ENCODE measurements around the gene NTHL1.

The NTHL1 gene

GRCh38 chr16:2091547-2092255, 44.1 kb upstream of the NTHL1 start:
- H3K79me2 ChIP-seq (ENCODE audit: control insufficient read depth, low read length): no peaks in the 10 kb centered on the region
- no peak for TF ChIP-seq EZH2phosphoT487 (IDR thresholded peaks at IDR 0.05; ENCODE audit: borderline replicate concordance, low read length)
- TF ChIP-seq CTCF (IDR thresholded peaks at IDR 0.05; ENCODE audit: low read depth, low read length, poor library complexity, severe bottlenecking): no peak
- no peaks in the 10 kb centered on the region for H3K27me3 ChIP-seq (ENCODE audit: control insufficient read depth, low read length)
- H3K36me3 ChIP-seq (ENCODE audit: control insufficient read depth, low read length): peaks cover 26% of the 10 kb centered on the region
- no peaks in the 10 kb centered on the region for H3K9me2 ChIP-seq (replicated peaks; ENCODE audit: control insufficient read depth, low read length)
- H3K4me1 ChIP-seq (ENCODE audit: control insufficient read depth, low read length): peaks cover 6% of the 10 kb centered on the region
- no peaks in the 10 kb centered on the region for H4K20me1 ChIP-seq (ENCODE audit: control insufficient read depth, insufficient read depth, low read depth, low read length)
- H3K27ac ChIP-seq (ENCODE audit: low read depth, low read length): no peak overlapping the region
- no peaks in the 10 kb centered on the region for H3K9me3 ChIP-seq (ENCODE audit: control insufficient read depth, insufficient read depth, low read length)
- no peaks in the 10 kb centered on the region for H3F3A ChIP-seq (ENCODE audit: control insufficient read depth, insufficient read depth)
- H3K4me2 ChIP-seq (ENCODE audit: low read length): no peak overlapping the region
- no peak overlapping the region for H3K4me3 ChIP-seq (ENCODE audit: low read length)

- H3K79me2 ChIP-seq (ENCODE audit: control insufficient read depth, low read length): no peaks in the 10 kb centered on the region
These were observed 43.3 kb upstream of the NTHL1 start for GRCh38 chr16:2090777-2091546.

GRCh38 chr16:2090481-2090776, 42.8 kb upstream of the NTHL1 start:
- H3K79me2 ChIP-seq (ENCODE audit: control insufficient read depth, low read length): no peaks in the 10 kb centered on the region
- no peaks in the 10 kb centered on the region for H3K9me2 ChIP-seq (replicated peaks; ENCODE audit: control insufficient read depth, low read length)
- H3K4me1 ChIP-seq (ENCODE audit: control insufficient read depth, low read length): peaks cover 6% of the 10 kb centered on the region
- no peak overlapping the region for H3K4me2 ChIP-seq (ENCODE audit: low read length)
- H3K27ac ChIP-seq (ENCODE audit: low read depth, low read length): no peak overlapping the region
- H3K4me3 ChIP-seq (ENCODE audit: low read length): no peak overlapping the region
- TF ChIP-seq EZH2phosphoT487 (IDR thresholded peaks at IDR 0.05; ENCODE audit: borderline replicate concordance, low read length) (no peak), CTCF (IDR thresholded peaks at IDR 0.05; ENCODE audit: low read depth, low read length, poor library complexity, severe bottlenecking) (no peak)
- no peaks in the 10 kb centered on the region for H4K20me1 ChIP-seq (ENCODE audit: control insufficient read depth, insufficient read depth, low read depth, low read length)
- peaks cover 36% of the 10 kb centered on the region for H3K36me3 ChIP-seq (ENCODE audit: control insufficient read depth, low read length)
- no peaks in the 10 kb centered on the region for H3K9me3 ChIP-seq (ENCODE audit: control insufficient read depth, insufficient read depth, low read length)
- no peaks in the 10 kb centered on the region for H3F3A ChIP-seq (ENCODE audit: control insufficient read depth, insufficient read depth)
- no peaks in the 10 kb centered on the region for H3K27me3 ChIP-seq (ENCODE audit: control insufficient read depth, low read length)

More at GRCh38 chr16:2090777-2091546, 43.3 kb upstream of the NTHL1 start:
- H3K4me2 ChIP-seq (ENCODE audit: low read length): no peak overlapping the region
- no peak for TF ChIP-seq EZH2phosphoT487 (IDR thresholded peaks at IDR 0.05; ENCODE audit: borderline replicate concordance, low read length)
- H3K4me3 ChIP-seq (ENCODE audit: low read length): no peak overlapping the region
- no peaks in the 10 kb centered on the region for H4K20me1 ChIP-seq (ENCODE audit: control insufficient read depth, insufficient read depth, low read depth, low read length)
- peaks cover 6% of the 10 kb centered on the region for H3K4me1 ChIP-seq (ENCODE audit: control insufficient read depth, low read length)
- H3K27ac ChIP-seq (ENCODE audit: low read depth, low read length): no peak overlapping the region
- H3F3A ChIP-seq (ENCODE audit: control insufficient read depth, insufficient read depth): no peaks in the 10 kb centered on the region
- no peaks in the 10 kb centered on the region for H3K9me3 ChIP-seq (ENCODE audit: control insufficient read depth, insufficient read depth, low read length)
- no peaks in the 10 kb centered on the region for H3K27me3 ChIP-seq (ENCODE audit: control insufficient read depth, low read length)
- H3K9me2 ChIP-seq (replicated peaks; ENCODE audit: control insufficient read depth, low read length): no peaks in the 10 kb centered on the region
- peaks cover 32% of the 10 kb centered on the region for H3K36me3 ChIP-seq (ENCODE audit: control insufficient read depth, low read length)

Data from DOHH2 (cell line).